ENCODE data around the gene WFIKKN2.

The WFIKKN2 gene

GRCh38 chr17:50808888-50809287 lies 26.5 kb upstream of the WFIKKN2 start:
- no peak for DNase-seq

DNA sequence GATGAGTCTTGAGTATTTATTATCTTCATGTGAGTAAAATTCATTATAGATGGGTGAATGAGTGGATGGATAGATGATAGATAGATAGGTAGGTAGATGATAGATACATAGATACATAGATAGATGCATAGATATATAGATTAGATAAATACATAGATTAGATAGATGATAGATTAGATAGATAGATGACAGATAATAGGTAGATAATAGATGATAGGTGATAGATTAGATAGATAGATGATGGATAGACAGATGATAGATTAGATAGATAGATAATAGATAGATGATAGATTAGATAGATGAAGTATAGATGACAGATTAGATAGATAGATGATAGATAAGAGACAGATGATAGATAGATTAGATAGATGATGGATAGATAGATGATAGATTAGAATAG lies 21.8 kb upstream of the WFIKKN2 start:
- no peak for DNase-seq

- DNase-seq: no peak
Measured at GRCh38 chr17:50815400-50815799, 20.0 kb upstream of the WFIKKN2 start.

DNA sequence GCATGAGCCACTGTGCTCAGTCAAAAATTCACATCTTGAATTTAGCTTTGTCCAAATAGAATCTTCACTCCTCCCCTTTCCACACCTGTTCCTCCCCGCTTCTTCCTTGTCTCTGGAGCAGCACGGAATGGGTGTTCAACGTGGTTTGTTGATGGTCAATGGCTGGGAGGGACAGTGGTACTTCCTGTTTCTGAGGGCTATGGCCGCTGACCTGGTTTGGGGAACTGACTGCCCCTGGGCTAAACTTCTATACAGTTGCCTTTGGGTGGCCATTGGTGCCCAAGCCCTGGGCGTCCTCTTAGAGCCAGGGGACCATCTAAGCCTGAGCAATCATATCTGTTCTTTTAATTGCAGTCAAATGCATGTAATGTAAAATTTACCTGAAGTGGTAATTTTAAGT lies 19.1 kb upstream of the WFIKKN2 start:
- DNase-seq: no peak

GRCh38 chr17:50816771-50817751 lies 18.3 kb upstream of the WFIKKN2 start:
- DNase-seq: no peak

- DNase-seq: no peak
Measured at GRCh38 chr17:50817838-50818237, 17.5 kb upstream of the WFIKKN2 start.

DNA sequence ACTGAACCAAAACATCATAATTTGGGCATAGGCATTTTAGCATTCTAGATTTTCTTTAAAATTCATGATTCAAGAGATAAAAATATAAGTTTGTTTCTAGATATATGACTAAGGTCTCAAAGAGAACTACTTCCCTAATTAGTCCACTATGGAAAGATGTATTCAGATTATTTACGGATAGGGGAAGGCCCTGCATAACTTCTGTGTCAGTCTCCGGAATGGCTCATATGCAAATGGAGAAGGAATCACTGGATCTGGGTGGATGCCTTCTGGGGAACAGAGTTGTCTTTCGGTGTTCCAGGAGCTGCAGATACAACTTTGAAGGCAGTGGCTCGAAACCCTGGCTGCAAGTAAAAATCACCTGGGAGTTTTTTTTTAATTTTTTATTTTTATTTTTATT lies 17.1 kb upstream of the WFIKKN2 start:
- no peak for DNase-seq

GRCh38 chr17:50818921-50819657 lies 16.3 kb upstream of the WFIKKN2 start:
- no peak for DNase-seq

GRCh38 chr17:50820651-50821050 lies 14.7 kb upstream of the WFIKKN2 start:
- no peak for DNase-seq

DNA sequence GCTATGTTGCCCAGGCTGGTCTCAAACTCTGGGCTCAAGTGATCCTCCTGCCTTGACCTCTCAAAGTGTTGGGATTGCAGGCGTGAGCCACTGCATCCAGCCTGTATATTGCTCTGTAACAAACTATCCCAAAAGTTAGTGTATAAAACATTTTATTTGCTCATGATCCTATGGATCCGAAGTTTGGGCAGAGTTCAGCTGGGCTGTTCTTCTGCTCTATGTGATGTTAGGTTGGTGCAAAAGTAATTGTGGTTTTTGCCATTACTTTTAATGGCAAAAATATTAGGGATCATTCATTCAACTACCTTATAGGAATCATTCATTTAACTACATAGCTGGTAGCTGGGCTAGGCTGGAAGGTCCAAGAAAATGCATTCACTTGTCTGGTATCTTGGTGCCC lies 12.8 kb upstream of the WFIKKN2 start:
- no peak for DNase-seq

- DNase-seq: no peak
Measured at GRCh38 chr17:50824429-50824828, 11.0 kb upstream of the WFIKKN2 start.

DNA sequence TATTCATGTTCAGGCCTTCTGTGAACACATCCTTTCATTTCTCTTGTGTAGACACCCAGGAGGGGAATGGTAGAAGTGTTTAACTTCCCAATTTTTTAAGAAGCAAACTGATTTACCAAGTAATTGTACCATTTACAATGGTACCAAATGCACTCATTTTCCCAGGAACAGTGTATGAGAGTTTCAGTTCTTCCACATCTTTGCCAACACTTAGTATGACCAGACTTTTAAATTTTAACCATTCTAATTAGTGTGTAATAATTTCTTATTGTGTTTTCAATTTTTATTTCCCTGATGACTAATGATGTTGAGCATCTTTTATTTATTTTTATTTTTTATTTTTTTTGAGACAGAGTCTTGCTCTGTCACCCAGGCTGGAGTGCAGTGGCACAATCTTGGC lies 10.2 kb upstream of the WFIKKN2 start:
- DNase-seq: no peak

GRCh38 chr17:50828508-50829170 lies 6.7 kb upstream of the WFIKKN2 start:
- DNase-seq: no peak

GRCh38 chr17:50829332-50829731 lies 6.1 kb upstream of the WFIKKN2 start:
- no peak for DNase-seq

DNA sequence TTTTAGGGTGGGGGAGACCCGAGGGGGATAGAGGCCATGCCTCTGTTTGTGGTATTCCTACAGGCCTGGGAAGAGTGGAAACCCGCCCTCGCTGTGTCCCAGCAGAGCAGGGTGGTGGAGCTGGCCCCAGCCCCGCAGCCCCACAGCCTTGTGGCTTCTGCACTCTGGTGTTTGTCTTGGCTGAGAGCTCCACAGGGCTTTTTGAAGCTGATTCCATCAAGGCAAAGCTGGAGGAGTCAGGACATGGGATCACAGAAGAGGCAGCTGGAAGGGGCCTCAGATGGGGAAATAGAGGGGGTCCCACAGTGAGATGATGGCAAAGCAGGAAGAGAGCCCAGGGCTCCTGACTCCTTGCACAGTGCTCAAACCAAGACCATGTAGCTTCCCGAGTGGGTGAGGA lies 5.0 kb upstream of the WFIKKN2 start:
- DNase-seq: no peak

DNA sequence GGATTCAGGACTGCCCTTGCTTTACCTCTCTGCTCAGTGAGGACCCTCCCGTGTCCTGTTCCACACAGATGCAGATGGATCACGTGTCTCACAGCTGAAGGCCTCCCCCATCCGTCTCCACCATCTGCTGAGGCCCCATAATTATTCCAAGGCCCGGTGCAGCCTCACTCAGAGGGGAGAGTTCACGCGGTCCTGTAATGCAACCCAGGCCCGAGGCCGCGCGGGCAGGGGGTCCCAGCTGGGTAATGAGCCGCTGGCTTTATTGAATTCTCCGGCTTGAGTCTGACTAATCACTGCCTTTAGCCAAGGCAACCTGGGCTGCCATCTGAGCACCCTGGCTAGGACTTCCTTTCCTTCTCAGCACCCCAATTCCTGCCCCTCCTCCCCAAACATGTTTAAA lies 4.4 kb upstream of the WFIKKN2 start:
- DNase-seq: no peak

DNA sequence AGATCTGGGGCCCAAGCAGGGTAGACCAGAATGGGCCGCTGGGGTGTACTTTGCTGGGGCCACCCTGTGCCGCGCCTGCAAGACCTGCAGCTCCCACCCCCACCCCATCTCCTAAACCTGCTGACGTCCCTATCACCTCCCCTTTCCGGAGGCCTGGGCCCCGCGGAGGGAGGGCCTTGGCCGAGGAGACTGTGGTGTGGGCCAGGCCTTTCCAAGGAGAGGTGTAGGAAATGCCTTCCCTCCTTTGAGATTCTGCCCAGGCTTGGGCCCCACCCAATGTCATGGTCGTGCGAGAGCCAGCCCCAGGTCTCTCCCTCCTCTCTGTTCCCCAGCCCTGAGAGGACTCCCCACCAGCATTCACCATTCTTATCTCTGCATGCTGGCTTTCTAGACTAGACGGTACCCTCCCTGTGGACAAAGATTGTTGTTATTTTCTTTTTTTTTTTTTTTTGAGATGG lies 3.9 kb upstream of the WFIKKN2 start:
- no peak for DNase-seq

- no peak for DNase-seq
Measured at GRCh38 chr17:50832267-50832863, 3.0 kb upstream of the WFIKKN2 start.

DNA sequence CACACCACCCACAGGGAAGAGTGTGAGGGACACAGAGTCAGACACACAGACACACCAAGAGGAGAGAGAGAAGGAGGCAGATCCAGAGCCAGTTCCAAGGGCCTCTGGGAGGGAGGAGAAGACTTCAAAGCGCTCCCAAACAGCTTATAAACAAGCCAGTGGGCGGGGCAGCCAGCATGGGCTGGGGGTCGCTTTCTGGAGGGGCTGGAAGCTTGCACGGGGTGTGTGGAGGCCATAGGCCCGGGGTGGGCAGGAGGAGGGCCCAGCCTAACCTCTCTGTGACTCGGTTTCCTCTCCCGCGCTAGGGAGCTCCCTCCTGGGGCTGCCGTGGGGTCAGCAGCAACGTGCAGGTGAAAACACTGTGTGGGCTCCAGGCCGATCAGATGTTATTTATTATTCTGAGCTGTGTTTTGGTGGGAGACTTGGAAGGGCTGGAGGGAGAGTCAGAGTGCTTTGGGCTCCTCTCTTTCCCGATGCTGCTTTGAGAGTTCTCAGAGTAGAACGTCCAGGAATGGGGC lies 2.5 kb upstream of the WFIKKN2 start:
- no peak for DNase-seq

GRCh38 chr17:50833510-50834428 lies 1.6 kb upstream of the WFIKKN2 start:
- no peak for DNase-seq

DNA sequence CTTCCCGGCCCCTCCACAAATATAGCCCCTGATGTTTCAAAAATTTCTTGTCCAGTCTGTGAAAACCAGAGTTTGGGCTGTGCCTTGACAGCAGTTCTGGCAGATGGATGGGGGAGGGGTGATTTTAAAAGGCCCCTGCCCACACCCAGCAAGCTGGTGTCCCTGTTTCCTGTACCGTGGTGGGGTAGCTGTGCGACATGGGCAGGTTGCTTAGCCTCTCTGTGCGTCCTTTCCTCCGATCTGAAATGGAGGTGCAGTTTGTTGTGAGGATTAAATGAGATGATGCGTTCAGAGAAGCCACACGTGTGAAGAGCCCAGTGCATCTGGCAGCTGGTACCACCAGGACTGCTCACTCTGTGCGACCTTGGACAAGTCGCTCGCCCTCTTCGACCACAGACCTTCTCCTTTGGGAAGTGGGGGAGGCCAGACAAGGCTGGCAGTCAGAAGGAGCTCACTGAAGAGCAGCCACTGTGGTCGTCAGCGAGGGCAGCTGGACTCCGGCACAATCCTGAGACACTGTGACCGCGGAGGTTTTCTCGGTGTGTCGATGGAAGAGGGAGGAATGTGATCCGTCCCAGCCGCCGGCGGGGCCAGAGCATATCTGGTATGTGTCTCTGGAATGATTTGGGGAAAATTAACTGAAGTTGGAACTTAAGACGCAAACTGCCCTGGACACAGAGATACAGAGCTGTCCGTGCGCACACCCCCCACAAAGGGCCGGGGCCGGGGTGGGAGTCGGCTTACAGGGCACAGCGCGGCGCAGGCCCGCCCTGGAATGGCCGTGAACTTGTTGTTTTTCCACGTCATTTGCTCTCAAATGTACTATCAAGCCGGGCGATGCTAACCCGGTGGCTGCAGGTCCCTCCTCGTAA lies 721 bp upstream of the WFIKKN2 start:
- no peak for DNase-seq

Measured in NCI-H526 treated with DMSO at 0.1 percent for 48 hours (cell line).